VCaP (cell line): ENCODE measurements around the gene PARP16.

Experiments used
- H3K27ac ChIP-seq: fragments of 450-650 bp; 2 replicates; pipeline ENCODE4 v1.5.1; 2017
- CTCF ChIP-seq: fragments of 450-650 bp; conservative IDR thresholded peaks from 2 replicates; pipeline ENCODE4 v1.5.1; 2017; ENCODE audit warnings: mild to moderate bottlenecking, moderate library complexity

Gene PARP16

GRCh38 chr15:65212097-65212496 lies 74.6 kb downstream of the PARP16 start:
- H3K27ac ChIP-seq = no peak overlapping the region
- TF ChIP-seq CTCF = peak; percentile 46

- TF ChIP-seq CTCF = no peak
- no peak overlapping the region for H3K27ac ChIP-seq
These were observed 75.2 kb downstream of the PARP16 start for GRCh38 chr15:65211482-65211982.

GRCh38 chr15:65210770-65211481 lies 75.8 kb downstream of the PARP16 start, which contains the start of gene CILP:
CILP (minus strand) TSS chr15:65211473; CDS start chr15:65209755, 1,718 bp downstream.
- no peak for TF ChIP-seq CTCF

DNA sequence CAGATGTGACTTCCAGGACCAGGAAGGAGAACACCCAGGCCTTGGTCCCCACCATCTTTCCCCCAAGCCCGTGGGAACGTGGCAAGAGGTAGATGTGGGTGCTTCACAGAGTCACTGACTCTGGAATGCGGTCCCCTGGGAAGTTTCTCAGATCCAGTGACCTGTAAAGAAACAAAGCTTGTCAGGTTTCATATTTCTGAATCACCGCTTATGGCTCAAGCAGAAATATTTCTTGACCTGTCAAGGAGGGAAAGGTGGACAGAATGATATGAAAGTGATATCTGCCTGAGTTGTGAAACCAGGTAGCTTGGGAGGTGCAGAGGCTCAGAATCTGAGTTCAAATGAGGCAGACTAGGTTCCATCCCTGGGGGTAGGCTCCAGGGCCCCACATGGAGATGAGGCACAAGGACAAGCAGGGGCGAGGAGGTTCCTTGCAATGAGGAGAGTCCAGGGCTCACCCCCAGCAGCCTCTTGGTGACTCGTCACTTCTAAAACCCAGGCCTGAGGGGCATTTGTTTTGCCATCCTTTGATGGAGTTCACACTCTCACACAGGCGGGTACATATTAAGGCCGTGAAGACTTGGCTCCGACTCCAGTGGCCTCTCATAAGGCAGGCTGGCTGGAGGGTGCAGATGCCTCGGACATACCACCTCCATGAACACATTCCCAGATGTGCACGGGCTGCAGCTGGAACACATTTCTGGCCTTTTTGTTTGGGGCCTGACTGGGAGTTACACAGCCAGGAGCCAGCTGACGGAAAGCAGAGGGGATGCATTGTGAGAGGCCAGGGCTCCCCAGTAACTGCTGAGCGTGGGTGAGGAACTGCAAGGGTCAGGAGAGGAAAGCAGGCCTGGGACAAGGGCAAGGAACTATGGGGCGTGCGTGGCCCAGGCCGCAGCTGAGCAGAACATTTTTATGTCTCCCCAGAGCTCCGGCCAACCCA lies 76.7 kb downstream of the PARP16 start:
- no peak overlapping the region for H3K27ac ChIP-seq
- no peak for TF ChIP-seq CTCF

More at GRCh38 chr15:65210770-65211481, 75.8 kb downstream of the PARP16 start, which contains the start of gene CILP:
- no peak within 1 kb of the TSS for H3K27ac ChIP-seq

GRCh38 chr15:65208647-65209046 lies 78.0 kb downstream of the PARP16 start:
- H3K27ac ChIP-seq = no peak overlapping the region
- TF ChIP-seq CTCF = no peak
